Mucosa of descending colon (tissue), 3 donors: ENCODE results near the gene BBOX1. TPM values are rescaled to one million over a fixed set of nuclear protein-coding genes. Genes with fewer than 3 reads are reported as not detected.

ENCODE experiments used
- ATAC-seq: fragments of 200-7000 bp; cut with Tn5 transposase; one replicate; pipeline ENCODE4 v1.9.1; 2020; ENCODE audit warnings: mild to moderate bottlenecking, moderate library complexity
- DNase-seq, 3 donors: peaks; one replicate each; pipeline ENCODE4 v3.0.0-alpha.2; 2020
- H3K36me3 ChIP-seq: fragments of 200-600 bp; one replicate; pipeline ENCODE4 v1.8.0; 2021; ENCODE audit warnings: low read depth, mild to moderate bottlenecking
- H3K4me1 ChIP-seq: fragments of 200-600 bp; one replicate; pipeline ENCODE4 v1.8.0; 2021; ENCODE audit warnings: low read depth, mild to moderate bottlenecking
- H3K4me3 ChIP-seq: fragments of 200-600 bp; one replicate; pipeline ENCODE4 v1.8.0; 2021; ENCODE audit warnings: mild to moderate bottlenecking
- H3K9me3 ChIP-seq: fragments of 200-600 bp; one replicate; pipeline ENCODE4 v1.8.0; 2021; ENCODE audit warnings: mild to moderate bottlenecking
- CTCF ChIP-seq: fragments of 200-600 bp; IDR thresholded peaks from one replicate; pipeline ENCODE4 v1.8.0; 2022; ENCODE audit warnings: antibody characterized with exemption, mild to moderate bottlenecking
- intact Hi-C, 2 donors: fragments of 100-400 bp; cut with DNase I in 1 of 2; cut with micrococcal nuclease in 1 of 2; formaldehyde crosslinking; loops; one replicate each; pipeline versions ENCODE4 v1.11.0 to v1.11.1; 2022; cut with DNase I, micrococcal nuclease
- total RNA-seq, 3 donors: library from RNA; stranded (reverse); fragmentation: NEBNext Ultra II Directional in 2 of 3; extraction: Animal tissue kit (Norgen Biotek cat#: 25700) in 2 of 3; gene quantifications; one replicate each; pipeline versions ENCODE4 v1.2.1 to v1.2.4, GENCODE V29; 2021 to 2023
- donor health status: DM: no; HTN: no; CAD: no; lungs with moderate emphysema.
- donor health status: DM: no; HTN: no; CAD: no.
- donor health status: DM: no; HTN: yes; CAD: no.

BBOX1 gene
- total RNA-seq, 3 donors from 2014 or later = not detected

- no peaks in the 10 kb centered on the region for H3K36me3 ChIP-seq
- H3K4me1 ChIP-seq = no peaks in the 10 kb centered on the region
- ATAC-seq = no peak
- no peak overlapping the region for H3K4me3 ChIP-seq
- DNase-seq = no peak
- intact Hi-C loops = no loop called here
- no peak for TF ChIP-seq CTCF
- no peaks in the 10 kb centered on the region for H3K9me3 ChIP-seq
Observed at GRCh38 chr11:27060816-27061460, 20.3 kb downstream of the BBOX1 start.

GRCh38 chr11:27061461-27061821 lies 20.8 kb downstream of the BBOX1 start:
- no peak overlapping the region for H3K4me3 ChIP-seq
- no peak for TF ChIP-seq CTCF
- intact Hi-C loops = no loop called here
- ATAC-seq = no peak
- H3K36me3 ChIP-seq = no peaks in the 10 kb centered on the region
- no peaks in the 10 kb centered on the region for H3K4me1 ChIP-seq
- no peaks in the 10 kb centered on the region for H3K9me3 ChIP-seq
- DNase-seq = no peak

GRCh38 chr11:27064086-27064485 lies 23.5 kb downstream of the BBOX1 start:
- H3K9me3 ChIP-seq = no peaks in the 10 kb centered on the region
- intact Hi-C loops = no loop called here
- TF ChIP-seq CTCF = no peak
- no peak for DNase-seq
- H3K4me1 ChIP-seq = no peaks in the 10 kb centered on the region
- no peak for ATAC-seq
- H3K4me3 ChIP-seq = no peak overlapping the region
- H3K36me3 ChIP-seq = no peaks in the 10 kb centered on the region

- DNase-seq = no peak
- ATAC-seq = no peak
- H3K4me3 ChIP-seq = no peak overlapping the region
- no peaks in the 10 kb centered on the region for H3K36me3 ChIP-seq
- no peaks in the 10 kb centered on the region for H3K4me1 ChIP-seq
- no peak for TF ChIP-seq CTCF
- no peaks in the 10 kb centered on the region for H3K9me3 ChIP-seq
- intact Hi-C loops = no loop called here
Observed at GRCh38 chr11:27075192-27075591, 34.6 kb downstream of the BBOX1 start.

- intact Hi-C loops = no loop called here
- no peak for DNase-seq
- H3K4me3 ChIP-seq = no peak overlapping the region
- H3K36me3 ChIP-seq = no peaks in the 10 kb centered on the region
- TF ChIP-seq CTCF = no peak
- no peaks in the 10 kb centered on the region for H3K4me1 ChIP-seq
- no peak for ATAC-seq
- no peaks in the 10 kb centered on the region for H3K9me3 ChIP-seq
Observed at GRCh38 chr11:27075655-27076054, 35.0 kb downstream of the BBOX1 start.

GRCh38 chr11:27076121-27076589 lies 35.5 kb downstream of the BBOX1 start:
- ATAC-seq (no peak), DNase-seq (no peak)
- TF ChIP-seq CTCF = no peak
- Histone ChIP-seq H3K4me3 (no peak overlapping the region), H3K9me3 (no peaks in the 10 kb centered on the region), H3K4me1 (no peaks in the 10 kb centered on the region), H3K36me3 (no peaks in the 10 kb centered on the region)
- intact Hi-C loops = no loop called here
